ENCODE results near the gene PARP15. TPM values are rescaled to one million over a fixed set of nuclear protein-coding genes. Genes with fewer than 3 reads are reported as not detected.
A peak's percentile ranks its signal among the peaks of the same experiment; 100 is the strongest.

Gene PARP15
- total RNA-seq, 2 donors from 2014 or later = 0.52 TPM; not detected in 1

- intact Hi-C loops (cut with DNase I) = no loop called here
- no peaks in the 10 kb centered on the region for H3K9me3 ChIP-seq
- H3K27ac ChIP-seq = no peak overlapping the region
- no peak overlapping the region for H3K4me3 ChIP-seq
- H3K36me3 ChIP-seq (replicated peaks in 1 of 2; ENCODE audit: insufficient read depth in 1 of 2, low read depth in 2 of 2) = peaks cover 0 to 12% of the 10 kb centered on the region in 2 donors
- 84 to 93% methylated on average over 3 of the region's 3 CpGs for WGBS, 2 donors
- H3K27me3 ChIP-seq = no peaks in the 10 kb centered on the region
- no peak for DNase-seq
- no peak for ATAC-seq
- peaks cover 25% of the 10 kb centered on the region for H3K4me1 ChIP-seq
- TF ChIP-seq POLR2A (IDR thresholded peaks at IDR 0.05) = no peak
- no peak for TF ChIP-seq CTCF (IDR thresholded peaks at IDR 0.05)
These were observed 17.5 kb upstream of the PARP15 start for GRCh38 chr3:122559906-122560305.

GRCh38 chr3:122560680-122561079, 16.8 kb upstream of the PARP15 start:
- Histone ChIP-seq H3K9me3 (no peaks in the 10 kb centered on the region), H3K4me1 (peaks cover 33% of the 10 kb centered on the region), H3K36me3 (replicated peaks in 1 of 2; ENCODE audit: insufficient read depth in 1 of 2, low read depth in 2 of 2) (peaks cover 0 to 10% of the 10 kb centered on the region in 2 donors), H3K27ac (peak overlapping the region in 3 of 4 donors; percentile 26 to 46 (median 34)), H3K27me3 (no peaks in the 10 kb centered on the region), H3K4me3 (no peak overlapping the region)
- ATAC-seq (peak; percentile 62), DNase-seq (peak; percentile 69 to 84 (median 72))
- WGBS, 2 donors = 75% methylated on average over 1 of the region's 1 CpG
- intact Hi-C loops (cut with DNase I) = no loop called here
- no peak for TF ChIP-seq POLR2A (IDR thresholded peaks at IDR 0.05)
- TF ChIP-seq CTCF (IDR thresholded peaks at IDR 0.05) = peak in 6 of 7 experiments; percentile 48 to 85 (median 79)

DNA sequence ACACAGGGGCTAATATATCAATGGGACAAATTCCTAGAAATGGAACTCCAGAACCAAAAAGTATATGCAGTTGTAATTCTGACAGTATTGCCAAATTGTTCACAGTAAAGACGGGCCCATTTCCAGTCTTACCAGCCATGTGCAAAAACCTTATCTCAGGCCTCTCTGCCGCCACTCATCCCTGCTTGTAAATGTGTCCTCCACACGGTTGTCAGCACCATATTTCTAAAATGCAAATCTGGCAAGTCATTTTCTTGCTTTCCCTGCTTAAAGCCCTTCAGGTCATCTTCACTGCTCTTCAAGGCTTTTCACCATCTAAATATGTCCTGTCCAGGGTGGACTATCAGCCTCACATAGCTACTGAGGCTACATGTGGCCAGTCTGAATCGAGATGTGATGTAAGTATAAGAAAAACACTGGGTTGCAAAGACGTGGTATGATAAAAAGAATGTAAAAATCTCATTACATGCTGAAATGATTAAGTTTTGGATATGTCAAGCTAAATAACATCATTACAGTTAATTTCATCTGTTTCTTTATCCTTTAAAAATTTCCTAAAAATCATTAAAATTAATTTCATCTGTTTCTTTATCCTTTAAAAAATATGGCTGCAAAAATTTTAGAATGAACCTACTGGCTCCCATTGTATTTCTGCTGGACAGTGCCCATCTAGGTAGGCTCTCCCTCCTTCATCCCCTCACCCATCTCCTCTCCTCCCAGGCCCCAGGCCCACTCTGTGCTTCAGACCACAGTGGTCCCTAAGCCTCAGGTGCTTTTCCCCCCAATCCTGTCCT, 14.3 kb upstream of the PARP15 start:
- H3K4me1 ChIP-seq = peaks cover 38% of the 10 kb centered on the region
- H3K4me3 ChIP-seq = peak overlapping the region; percentile 18 to 87
- no peaks in the 10 kb centered on the region for H3K9me3 ChIP-seq
- no peak for ATAC-seq
- H3K27me3 ChIP-seq = no peaks in the 10 kb centered on the region
- H3K27ac ChIP-seq = peak overlapping the region; percentile 87 to 96 (median 94)
- H3K36me3 ChIP-seq (replicated peaks in 1 of 2; ENCODE audit: insufficient read depth in 1 of 2, low read depth in 2 of 2) = peaks cover 0 to 7% of the 10 kb centered on the region in 2 donors
- no peak for DNase-seq
- intact Hi-C loops (cut with DNase I) = no loop called here
- TF ChIP-seq POLR2A (IDR thresholded peaks at IDR 0.05) (no peak), CTCF (IDR thresholded peaks at IDR 0.05) (no peak)
- WGBS, 2 donors = 56% methylated on average over 5 of the region's 5 CpGs

DNA sequence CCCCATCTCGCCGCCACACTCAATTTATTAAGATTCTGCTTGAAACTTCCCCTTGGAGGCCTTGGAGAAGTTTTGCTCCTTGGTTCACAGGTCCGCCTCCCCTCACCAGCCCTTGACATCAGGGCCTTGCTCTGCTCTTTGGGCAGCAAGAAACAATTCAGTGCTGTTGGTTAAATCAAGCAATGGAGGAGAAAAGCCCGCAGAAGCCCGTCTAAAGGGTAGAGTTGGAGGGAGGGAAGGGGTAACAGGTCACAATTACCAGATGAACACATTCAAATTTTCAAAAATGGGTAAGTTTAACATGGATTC, 13.8 kb upstream of the PARP15 start:
- WGBS, 2 donors = 24 to 26% methylated on average over 5 of the region's 5 CpGs
- intact Hi-C loops (cut with DNase I) = no loop called here
- H3K4me3 ChIP-seq = peak overlapping the region; percentile 18 to 87
- no peak for ATAC-seq
- peak overlapping the region; percentile 87 to 96 (median 94) for H3K27ac ChIP-seq
- peaks cover 0 to 4% of the 10 kb centered on the region in 2 donors for H3K36me3 ChIP-seq (replicated peaks in 1 of 2; ENCODE audit: insufficient read depth in 1 of 2, low read depth in 2 of 2)
- H3K9me3 ChIP-seq = no peaks in the 10 kb centered on the region
- DNase-seq = peak in 2 of 4 donors; percentile 16 to 20
- TF ChIP-seq POLR2A (IDR thresholded peaks at IDR 0.05) (no peak), CTCF (IDR thresholded peaks at IDR 0.05) (no peak)
- peaks cover 41% of the 10 kb centered on the region for H3K4me1 ChIP-seq
- H3K27me3 ChIP-seq = no peaks in the 10 kb centered on the region
